ENCODE measurements around the gene DERL2. TPM values are rescaled to one million over a fixed set of nuclear protein-coding genes. Genes with fewer than 3 reads are reported as not detected.

DERL2 gene
- total and polyA plus RNA-seq, 2 experiments from 2014 or later, result 38.6 to 160 TPM

DNA sequence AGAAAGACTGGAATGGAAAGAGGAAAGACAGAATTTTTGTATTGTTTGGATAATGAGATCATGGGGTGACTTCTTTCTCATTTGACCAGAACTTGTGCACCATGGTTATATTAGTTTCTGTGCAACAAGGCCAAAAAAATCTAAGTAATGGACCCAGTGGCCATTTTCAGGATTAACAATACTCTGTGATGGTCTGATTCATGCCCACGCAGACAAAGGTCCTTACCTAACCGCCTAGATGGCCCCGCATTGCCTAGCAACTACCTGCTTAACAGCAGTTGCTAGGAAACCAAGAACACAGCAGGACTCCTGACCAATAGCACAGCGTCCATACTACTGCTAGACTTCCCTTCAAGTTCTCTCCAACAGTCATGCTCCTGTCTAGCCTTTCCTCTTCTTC, 22.8 kb upstream of the DERL2 start:
- Histone ChIP-seq H3K9me2 (ENCODE audit: insufficient read depth) (no peaks in the 10 kb centered on the region), H3F3A (ENCODE audit: insufficient read depth) (no peaks in the 10 kb centered on the region), H4K20me1 (ENCODE audit: insufficient read depth) (no peaks in the 10 kb centered on the region), H3K4me1 (ENCODE audit: insufficient read depth) (no peaks in the 10 kb centered on the region; the same call in 1 of the 2 replicates), H3K4me3 (no peak overlapping the region), H2AFZ (no peak overlapping the region), H3K4me2 (ENCODE audit: unreplicated experiment) (no peak overlapping the region), H3K79me2 (ENCODE audit: insufficient read depth) (no peaks in the 10 kb centered on the region), H3K27ac (0 out of 2 replicates have a peak overlapping the region, but pooled peaks have one; percentile 18), H3K36me3 (ENCODE audit: low read depth) (no peaks in the 10 kb centered on the region), H3K9ac (no peak overlapping the region), H3K9me3 (ENCODE audit: low read depth) (no peaks in the 10 kb centered on the region), H3K27me3 (replicated peaks; ENCODE audit: insufficient read depth) (no peaks in the 10 kb centered on the region)
- in situ Hi-C loops (cut with MboI), result no loop called here
- TF ChIP-seq EZH2phosphoT487 (IDR thresholded peaks at IDR 0.05; ENCODE audit: insufficient read depth, low read depth) (no peak), EZH2 (IDR thresholded peaks at IDR 0.05; ENCODE audit: insufficient read depth, poor library complexity, severe bottlenecking) (no peak)
- 46 to 52% methylated on average over 4 of the region's 4 CpGs for WGBS, 2 experiments (ENCODE audit: low coverage in 1 of 2, low lambda C conversion rate in 2 of 2, missing lambda C conversion rate in 2 of 2)
- peak; percentile 30 for DNase-seq

GRCh38 chr17:5506307-5506706, 20.3 kb upstream of the DERL2 start:
- in situ Hi-C loops (cut with MboI), result no loop called here
- H2AFZ ChIP-seq, result no peak overlapping the region
- no peak for TF ChIP-seq EZH2phosphoT487 (IDR thresholded peaks at IDR 0.05; ENCODE audit: insufficient read depth, low read depth)
- TF ChIP-seq EZH2 (IDR thresholded peaks at IDR 0.05; ENCODE audit: insufficient read depth, poor library complexity, severe bottlenecking), result no peak
- H3K4me1 ChIP-seq (ENCODE audit: insufficient read depth), result no peaks in the 10 kb centered on the region; the same call in 1 of the 2 replicates
- H4K20me1 ChIP-seq (ENCODE audit: insufficient read depth), result no peaks in the 10 kb centered on the region
- no peak overlapping the region for H3K4me3 ChIP-seq
- H3K36me3 ChIP-seq (ENCODE audit: low read depth), result no peaks in the 10 kb centered on the region
- no peak overlapping the region for H3K9ac ChIP-seq
- no peaks in the 10 kb centered on the region for H3K9me3 ChIP-seq (ENCODE audit: low read depth)
- no peaks in the 10 kb centered on the region for H3K79me2 ChIP-seq (ENCODE audit: insufficient read depth)
- H3F3A ChIP-seq (ENCODE audit: insufficient read depth), result peaks cover 5% of the 10 kb centered on the region; the same call in 1 of the 2 replicates
- H3K4me2 ChIP-seq (ENCODE audit: unreplicated experiment), result no peak overlapping the region
- no peak overlapping the region for H3K27ac ChIP-seq
- no peaks in the 10 kb centered on the region for H3K9me2 ChIP-seq (ENCODE audit: insufficient read depth)
- 99 to 100% methylated on average over 4 to 5 of the region's 5 CpGs for WGBS, 2 experiments (ENCODE audit: low coverage in 1 of 2, low lambda C conversion rate in 2 of 2, missing lambda C conversion rate in 2 of 2)
- no peaks in the 10 kb centered on the region for H3K27me3 ChIP-seq (replicated peaks; ENCODE audit: insufficient read depth)
- no peak for DNase-seq

DNA sequence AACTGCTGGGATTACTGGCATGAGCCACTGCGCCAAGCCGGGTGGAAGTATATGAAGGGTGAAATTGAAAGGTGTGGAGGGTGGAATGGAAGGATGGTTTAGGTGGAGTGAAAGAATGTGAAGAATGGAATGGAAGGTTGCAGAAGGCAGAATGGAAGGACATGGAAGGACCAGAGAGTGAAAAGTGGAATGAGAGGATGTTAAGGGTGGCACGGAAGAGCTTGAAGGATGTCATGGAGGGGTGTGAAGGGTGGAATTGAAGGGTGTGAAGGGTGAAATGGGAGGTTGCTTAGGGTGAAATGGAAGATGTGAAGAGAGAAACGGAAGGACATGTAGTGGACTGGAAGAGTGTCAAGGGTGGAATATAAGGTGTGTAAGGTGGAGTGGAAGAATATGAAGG, 16.6 kb upstream of the DERL2 start:
- Histone ChIP-seq H3K27ac (no peak overlapping the region), H3K79me2 (ENCODE audit: insufficient read depth) (no peaks in the 10 kb centered on the region), H3K36me3 (ENCODE audit: low read depth) (no peaks in the 10 kb centered on the region), H2AFZ (no peak overlapping the region), H3K4me1 (ENCODE audit: insufficient read depth) (no peaks in the 10 kb centered on the region), H3F3A (ENCODE audit: insufficient read depth) (peaks cover 6% of the 10 kb centered on the region; the same call in 1 of the 2 replicates), H3K4me2 (ENCODE audit: unreplicated experiment) (no peak overlapping the region), H3K9me2 (ENCODE audit: insufficient read depth) (no peaks in the 10 kb centered on the region), H3K27me3 (replicated peaks; ENCODE audit: insufficient read depth) (no peaks in the 10 kb centered on the region), H3K4me3 (no peak overlapping the region), H3K9ac (no peak overlapping the region), H3K9me3 (ENCODE audit: low read depth) (no peaks in the 10 kb centered on the region), H4K20me1 (ENCODE audit: insufficient read depth) (no peaks in the 10 kb centered on the region)
- DNase-seq, result no peak
- WGBS, 2 experiments (ENCODE audit: low coverage in 1 of 2, low lambda C conversion rate in 2 of 2, missing lambda C conversion rate in 2 of 2), result 97 to 99% methylated on average over 4 of the region's 4 CpGs
- in situ Hi-C loops (cut with MboI), result no loop called here
- TF ChIP-seq EZH2 (IDR thresholded peaks at IDR 0.05; ENCODE audit: insufficient read depth, poor library complexity, severe bottlenecking), result no peak

DNA sequence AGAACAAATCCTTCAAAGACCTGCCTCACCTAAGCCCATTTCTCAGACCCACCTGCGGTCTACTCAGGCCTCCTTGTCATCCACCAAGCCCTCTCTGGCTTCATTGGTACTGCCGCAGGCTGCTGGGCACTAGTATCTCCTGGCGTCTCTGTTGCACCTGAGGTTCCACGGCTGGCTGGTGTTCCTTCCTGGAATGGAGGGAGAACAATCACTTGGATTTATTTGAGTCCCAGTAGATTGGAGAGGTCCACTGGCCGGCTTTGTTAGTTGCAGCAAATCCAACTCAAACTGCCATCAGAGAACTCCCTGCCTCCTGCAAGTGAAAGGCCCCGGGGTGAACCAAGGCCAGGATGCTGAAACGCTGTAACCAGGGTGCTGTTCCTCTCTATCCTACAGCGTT, 15.7 kb upstream of the DERL2 start:
- Histone ChIP-seq H3K36me3 (ENCODE audit: low read depth) (no peaks in the 10 kb centered on the region), H4K20me1 (ENCODE audit: insufficient read depth) (no peaks in the 10 kb centered on the region)
- WGBS, 2 experiments (ENCODE audit: low coverage in 1 of 2, low lambda C conversion rate in 2 of 2, missing lambda C conversion rate in 2 of 2), result 73 to 79% methylated on average over 8 of the region's 8 CpGs

More for the DNA sequence above, 15.7 kb upstream of the DERL2 start:
- in situ Hi-C loops (cut with MboI), result no loop called here
- DNase-seq, result no peak
- no peaks in the 10 kb centered on the region for H3K9me2 ChIP-seq (ENCODE audit: insufficient read depth)
- H3K4me3 ChIP-seq, result no peak overlapping the region
- no peaks in the 10 kb centered on the region for H3K9me3 ChIP-seq (ENCODE audit: low read depth)
- no peaks in the 10 kb centered on the region for H3K79me2 ChIP-seq (ENCODE audit: insufficient read depth)
- H3K27me3 ChIP-seq (replicated peaks; ENCODE audit: insufficient read depth), result no peaks in the 10 kb centered on the region
- TF ChIP-seq EZH2 (IDR thresholded peaks at IDR 0.05; ENCODE audit: insufficient read depth, poor library complexity, severe bottlenecking) (no peak), EZH2phosphoT487 (IDR thresholded peaks at IDR 0.05; ENCODE audit: insufficient read depth, low read depth) (no peak)
- H3K4me1 ChIP-seq (ENCODE audit: insufficient read depth), result no peaks in the 10 kb centered on the region
- H3F3A ChIP-seq (ENCODE audit: insufficient read depth), result peaks cover 6% of the 10 kb centered on the region; the same call in 1 of the 2 replicates
- no peak overlapping the region for H3K9ac ChIP-seq
- peak overlapping the region; percentile 53; the same call in 1 of the 2 replicates for H3K27ac ChIP-seq
- H3K4me2 ChIP-seq (ENCODE audit: unreplicated experiment), result no peak overlapping the region
- H2AFZ ChIP-seq, result no peak overlapping the region
